ENCODE data around the gene DENND5A. TPM values are rescaled to one million over a fixed set of nuclear protein-coding genes. Genes with fewer than 3 reads are reported as not detected.

Gene DENND5A
- total RNA-seq, 2 experiments from 2014 or later, result 4.0 to 10.5 TPM

DNA sequence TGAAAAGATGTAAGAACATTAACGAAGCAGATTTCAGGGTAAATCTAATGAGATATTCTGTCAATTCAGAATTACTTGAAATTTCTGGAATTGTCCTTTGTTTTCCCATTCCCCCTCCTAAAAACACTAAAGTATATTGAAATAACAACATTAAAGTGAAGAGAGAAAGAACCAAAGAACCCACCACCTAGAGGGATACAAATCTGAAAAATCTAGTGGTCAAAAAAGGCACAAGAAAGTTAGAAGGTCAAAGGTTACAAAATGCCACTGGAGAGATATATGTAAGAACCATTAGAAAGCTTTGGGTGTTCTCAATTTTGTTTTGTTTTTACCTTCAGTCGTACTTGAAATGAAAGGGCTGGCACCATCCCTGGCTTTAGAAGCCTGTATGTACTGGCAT, 57.9 kb downstream of the DENND5A start:
- ChIA-PET POLR2A (no interaction called here), CTCF (ENCODE audit: unreplicated experiment) (no interaction called here)
- no TSS peak for BruUV-seq (replicated peaks)
- Histone ChIP-seq H3K9me3 (ENCODE audit: low read length) (no peaks in the 10 kb centered on the region), H3K36me3 (ENCODE audit: insufficient read depth, low read length) (no peaks in the 10 kb centered on the region), H3K4me3 (ENCODE audit: low read depth, low read length, poor library complexity, severe bottlenecking) (no peak overlapping the region), H2AFZ (ENCODE audit: low read length) (no peak overlapping the region), H3K4me2 (ENCODE audit: low read length) (no peak overlapping the region), H3K27ac (ENCODE audit: low read depth, low read length, poor library complexity, severe bottlenecking) (no peak overlapping the region), H4K20me1 (ENCODE audit: insufficient read depth, low read length) (no peaks in the 10 kb centered on the region), H3K4me1 (ENCODE audit: insufficient read depth, low read length, poor library complexity, severe bottlenecking) (peaks cover 14% of the 10 kb centered on the region), H3K79me2 (ENCODE audit: insufficient read depth, low read depth, low read length) (no peaks in the 10 kb centered on the region), H3K9me2 (ENCODE audit: insufficient read depth, low read length) (no peaks in the 10 kb centered on the region)
- TF ChIP-seq, protein P1, sequence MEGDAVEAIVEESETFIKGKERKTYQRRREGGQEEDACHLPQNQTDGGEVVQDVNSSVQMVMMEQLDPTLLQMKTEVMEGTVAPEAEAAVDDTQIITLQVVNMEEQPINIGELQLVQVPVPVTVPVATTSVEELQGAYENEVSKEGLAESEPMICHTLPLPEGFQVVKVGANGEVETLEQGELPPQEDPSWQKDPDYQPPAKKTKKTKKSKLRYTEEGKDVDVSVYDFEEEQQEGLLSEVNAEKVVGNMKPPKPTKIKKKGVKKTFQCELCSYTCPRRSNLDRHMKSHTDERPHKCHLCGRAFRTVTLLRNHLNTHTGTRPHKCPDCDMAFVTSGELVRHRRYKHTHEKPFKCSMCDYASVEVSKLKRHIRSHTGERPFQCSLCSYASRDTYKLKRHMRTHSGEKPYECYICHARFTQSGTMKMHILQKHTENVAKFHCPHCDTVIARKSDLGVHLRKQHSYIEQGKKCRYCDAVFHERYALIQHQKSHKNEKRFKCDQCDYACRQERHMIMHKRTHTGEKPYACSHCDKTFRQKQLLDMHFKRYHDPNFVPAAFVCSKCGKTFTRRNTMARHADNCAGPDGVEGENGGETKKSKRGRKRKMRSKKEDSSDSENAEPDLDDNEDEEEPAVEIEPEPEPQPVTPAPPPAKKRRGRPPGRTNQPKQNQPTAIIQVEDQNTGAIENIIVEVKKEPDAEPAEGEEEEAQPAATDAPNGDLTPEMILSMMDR (conservative IDR thresholded peaks at IDR 0.05; ENCODE audit: low read length), result no peak
- TF ChIP-seq EZH2phosphoT487 (IDR thresholded peaks at IDR 0.05; ENCODE audit: borderline replicate concordance, low read depth, low read length), result no peak
- no peak for DNase-seq (ENCODE audit: low spot score)
- intact Hi-C loops (cut with micrococcal nuclease; ENCODE audit: unreplicated experiment), result loop anchor here (5.0 kb wide), 1 partner anchor 55 kb away; no protein-coding TSS in a partner anchor

DNA sequence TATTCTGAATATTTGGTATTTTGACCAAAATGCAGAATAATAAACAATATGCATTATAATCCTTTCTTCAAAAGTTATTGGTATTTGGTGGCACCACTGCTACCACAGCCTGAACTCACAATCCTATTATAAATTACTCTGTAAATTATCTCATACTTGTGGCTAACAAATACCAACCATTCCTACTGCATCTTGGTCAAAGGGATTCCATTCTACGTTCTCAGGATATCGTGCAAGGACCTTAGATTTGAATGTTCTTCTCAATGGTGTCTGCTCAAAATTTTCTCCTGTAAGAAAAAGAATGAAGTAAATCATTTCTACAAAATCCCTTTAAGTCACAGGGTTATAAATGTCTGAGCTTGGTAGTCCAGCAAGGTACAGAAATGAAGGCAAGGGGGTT, 58.7 kb downstream of the DENND5A start:
- CTCF ChIA-PET (ENCODE audit: unreplicated experiment), result no interaction called here
- H4K20me1 ChIP-seq (ENCODE audit: insufficient read depth, low read length), result no peaks in the 10 kb centered on the region
- no peaks in the 10 kb centered on the region for H3K9me3 ChIP-seq (ENCODE audit: low read length)
- H3K36me3 ChIP-seq (ENCODE audit: insufficient read depth, low read length), result no peaks in the 10 kb centered on the region
- DNase-seq (ENCODE audit: low spot score), result no peak
- H3K4me1 ChIP-seq (ENCODE audit: insufficient read depth, low read length, poor library complexity, severe bottlenecking), result peaks cover 14% of the 10 kb centered on the region
- POLR2A ChIA-PET, result no interaction called here
- TF ChIP-seq EZH2phosphoT487 (IDR thresholded peaks at IDR 0.05; ENCODE audit: borderline replicate concordance, low read depth, low read length), result no peak
- TF ChIP-seq, protein P1 (conservative IDR thresholded peaks at IDR 0.05; ENCODE audit: low read length), result no peak
- H3K27ac ChIP-seq (ENCODE audit: low read depth, low read length, poor library complexity, severe bottlenecking), result no peak overlapping the region
- H3K79me2 ChIP-seq (ENCODE audit: insufficient read depth, low read depth, low read length), result no peaks in the 10 kb centered on the region
- no TSS peak for BruUV-seq (replicated peaks)
- no peak overlapping the region for H3K4me3 ChIP-seq (ENCODE audit: low read depth, low read length, poor library complexity, severe bottlenecking)
- intact Hi-C loops (cut with micrococcal nuclease; ENCODE audit: unreplicated experiment), result loop anchor here (5.0 kb wide), 1 partner anchor 56 kb away; no protein-coding TSS in a partner anchor
- H2AFZ ChIP-seq (ENCODE audit: low read length), result no peak overlapping the region
- no peak overlapping the region for H3K4me2 ChIP-seq (ENCODE audit: low read length)
- no peaks in the 10 kb centered on the region for H3K9me2 ChIP-seq (ENCODE audit: insufficient read depth, low read length)

- Histone ChIP-seq H3K9me3 (ENCODE audit: low read length) (no peaks in the 10 kb centered on the region), H3K9me2 (ENCODE audit: insufficient read depth, low read length) (no peaks in the 10 kb centered on the region), H3K4me1 (ENCODE audit: insufficient read depth, low read length, poor library complexity, severe bottlenecking) (no peaks in the 10 kb centered on the region), H3K4me2 (ENCODE audit: low read length) (no peak overlapping the region), H2AFZ (ENCODE audit: low read length) (no peak overlapping the region), H3K79me2 (ENCODE audit: insufficient read depth, low read depth, low read length) (no peaks in the 10 kb centered on the region), H3K27ac (ENCODE audit: low read depth, low read length, poor library complexity, severe bottlenecking) (no peak overlapping the region), H4K20me1 (ENCODE audit: insufficient read depth, low read length) (no peaks in the 10 kb centered on the region), H3K4me3 (ENCODE audit: low read depth, low read length, poor library complexity, severe bottlenecking) (no peak overlapping the region), H3K36me3 (ENCODE audit: insufficient read depth, low read length) (no peaks in the 10 kb centered on the region)
- ChIA-PET POLR2A (interaction anchor here (1.0 kb wide), 1 partner anchor 274 kb away, joined by 3 read pairs; no protein-coding TSS in a partner anchor), CTCF (ENCODE audit: unreplicated experiment) (interaction anchor here (1.1 kb wide), 1 partner anchor 303 kb away, joined by 3 read pairs; no protein-coding TSS in a partner anchor)
- DNase-seq (ENCODE audit: low spot score), result peak; percentile 54
- BruUV-seq (replicated peaks), result no TSS peak
- intact Hi-C loops (cut with micrococcal nuclease; ENCODE audit: unreplicated experiment), result no loop called here
- TF ChIP-seq EZH2phosphoT487 (IDR thresholded peaks at IDR 0.05; ENCODE audit: borderline replicate concordance, low read depth, low read length), result no peak
- TF ChIP-seq, protein P1 (conservative IDR thresholded peaks at IDR 0.05; ENCODE audit: low read length), result peak; percentile 68
Observed at GRCh38 chr11:9203691-9204311, 61.3 kb downstream of the DENND5A start.
